GM18951 (cell line): Measurements from ENCODE around the gene TEPSIN.
"Not testable (repeated sequence)": the region's sequence is repeated elsewhere in the genome, so short reads cannot be mapped to it uniquely, and the experiment has no call there.

ENCODE experiments used
- POLR2A ChIP-seq: IDR thresholded peaks from 4 replicates; pipeline ENCODE4 v1.6.1; 2011; ENCODE audit warnings: mild to moderate bottlenecking; ENCODE audit not compliant: insufficient read length, insufficient read depth; ENCODE audit errors: extremely low read depth
- in situ Hi-C: fragments of 300-500 bp; cut with MboI; formaldehyde crosslinking; loops from one replicate; pipeline ENCODE4 v1.12.0; 2022; ENCODE audit warnings: low sequenced_read_pairs, mixed read lengths, inconsistent platforms; ENCODE audit not compliant: unreplicated experiment

Gene TEPSIN

GRCh38 chr17:81234940-81235821 lies 3.7 kb downstream of the TEPSIN start:
- in situ Hi-C loops, result no loop called here

GRCh38 chr17:81234506-81234855 lies 4.4 kb downstream of the TEPSIN start:
- no peak for TF ChIP-seq POLR2A
- in situ Hi-C loops, result no loop called here

More at GRCh38 chr17:81234940-81235821, 3.7 kb downstream of the TEPSIN start:
- TF ChIP-seq POLR2A, result no peak

- no peak for TF ChIP-seq POLR2A
- in situ Hi-C loops, result no loop called here
Measured at GRCh38 chr17:81233811-81234505, 4.9 kb downstream of the TEPSIN start.

- in situ Hi-C loops, result no loop called here
- TF ChIP-seq POLR2A, result no peak
Measured at GRCh38 chr17:81233316-81233715, 5.5 kb downstream of the TEPSIN start.

GRCh38 chr17:81232616-81233241 lies 6.1 kb downstream of the TEPSIN start:
- TF ChIP-seq POLR2A, result no peak
- in situ Hi-C loops, result no loop called here

- in situ Hi-C loops, result no loop called here
- TF ChIP-seq POLR2A, result no peak
Measured at GRCh38 chr17:81231766-81232581, 6.9 kb downstream of the TEPSIN start.

- no peak for TF ChIP-seq POLR2A
- in situ Hi-C loops, result no loop called here
Measured at GRCh38 chr17:81231121-81231645, 7.7 kb downstream of the TEPSIN start.

GRCh38 chr17:81230043-81230820 lies 8.6 kb downstream of the TEPSIN start:
- no peak for TF ChIP-seq POLR2A
- in situ Hi-C loops, result no loop called here

GRCh38 chr17:81229666-81229920 lies 9.3 kb downstream of the TEPSIN start:
- in situ Hi-C loops, result no loop called here
- TF ChIP-seq POLR2A, result no peak

- in situ Hi-C loops, result no loop called here
- no peak for TF ChIP-seq POLR2A
Measured at GRCh38 chr17:81228834-81229665, 9.8 kb downstream of the TEPSIN start.

- TF ChIP-seq POLR2A, result no peak
- in situ Hi-C loops, result no loop called here
Measured at GRCh38 chr17:81228420-81228819, 10.4 kb downstream of the TEPSIN start.

- in situ Hi-C loops, result not testable (repeated sequence)
Measured at GRCh38 chr17:81227630-81228029, 11.2 kb downstream of the TEPSIN start.
